ENCODE results near the gene ECI2. TPM values are rescaled to one million over a fixed set of nuclear protein-coding genes. Genes with fewer than 3 reads are reported as not detected.

The ECI2 gene
- total and polyA plus RNA-seq, 2 experiments from 2014 or later, result 63.7 to 102 TPM

DNA sequence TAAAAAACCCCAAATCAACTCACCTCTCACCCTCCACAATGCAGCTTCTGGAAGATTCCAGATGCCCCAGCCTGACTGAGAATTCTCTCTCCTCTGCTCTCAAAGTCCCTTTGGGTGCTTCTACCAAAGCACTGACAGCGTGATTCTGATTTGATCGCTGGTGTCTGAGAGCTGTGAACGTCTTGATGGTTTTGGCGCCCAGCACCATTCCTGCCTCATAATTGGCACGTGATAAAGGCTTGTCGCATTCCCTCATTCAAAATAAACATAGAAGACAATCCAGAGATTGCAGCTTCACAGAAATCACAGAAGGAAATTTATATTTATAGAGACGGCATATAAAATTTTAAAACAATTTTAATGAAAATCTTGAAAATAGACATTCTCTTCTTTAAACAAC lies 24.1 kb upstream of the ECI2 start:
- Histone ChIP-seq H3K4me3 (no peak overlapping the region), H3K27ac (ENCODE audit: low read depth) (no peak overlapping the region), H3K27me3 (ENCODE audit: insufficient read depth) (no peaks in the 10 kb centered on the region), H3K4me1 (ENCODE audit: insufficient read depth) (no peaks in the 10 kb centered on the region), H3K79me2 (replicated peaks; ENCODE audit: insufficient read depth) (no peaks in the 10 kb centered on the region), H3F3A (replicated peaks; ENCODE audit: low read depth) (no peaks in the 10 kb centered on the region), H3K4me2 (no peak overlapping the region), H2AFZ (no peak overlapping the region), H3K9me2 (ENCODE audit: insufficient read depth) (0 out of 2 replicates have a peak, but pooled peaks cover 2% of the 10 kb centered on the region), H3K36me3 (ENCODE audit: insufficient read depth) (no peaks in the 10 kb centered on the region), H4K20me1 (replicated peaks; ENCODE audit: insufficient read depth) (no peaks in the 10 kb centered on the region)
- no peak for ATAC-seq
- Mint-ChIP-seq H3K27ac (no peak overlapping the region), H3K4me1 (no peaks in the 10 kb centered on the region), H3K36me3 (ENCODE audit: low read depth) (no peaks in the 10 kb centered on the region), H3K27me3 (ENCODE audit: insufficient read depth, low read depth, poor library complexity) (peaks cover 11% of the 10 kb centered on the region), H3K4me3 (no peak overlapping the region), H3K9me3 (no peaks in the 10 kb centered on the region)
- TF ChIP-seq ZNF114 (CRISPR knock-in tag; IDR thresholded peaks at IDR 0.05) (no peak), POLR2AphosphoS5 (IDR thresholded peaks at IDR 0.05; ENCODE audit: low read depth) (no peak), JUNB (IDR thresholded peaks at IDR 0.05; ENCODE audit: unreplicated experiment) (no peak), STAT1 (IDR thresholded peaks at IDR 0.05; ENCODE audit: unreplicated experiment) (no peak), EZH2phosphoT487 (IDR thresholded peaks at IDR 0.05; ENCODE audit: unreplicated experiment) (no peak), EZH2 (IDR thresholded peaks at IDR 0.05; ENCODE audit: low read depth, unreplicated experiment) (no peak), ZNF331 (CRISPR knock-in tag; IDR thresholded peaks at IDR 0.05; ENCODE audit: low read depth) (no peak)
- TF ChIP-seq, protein P1, sequence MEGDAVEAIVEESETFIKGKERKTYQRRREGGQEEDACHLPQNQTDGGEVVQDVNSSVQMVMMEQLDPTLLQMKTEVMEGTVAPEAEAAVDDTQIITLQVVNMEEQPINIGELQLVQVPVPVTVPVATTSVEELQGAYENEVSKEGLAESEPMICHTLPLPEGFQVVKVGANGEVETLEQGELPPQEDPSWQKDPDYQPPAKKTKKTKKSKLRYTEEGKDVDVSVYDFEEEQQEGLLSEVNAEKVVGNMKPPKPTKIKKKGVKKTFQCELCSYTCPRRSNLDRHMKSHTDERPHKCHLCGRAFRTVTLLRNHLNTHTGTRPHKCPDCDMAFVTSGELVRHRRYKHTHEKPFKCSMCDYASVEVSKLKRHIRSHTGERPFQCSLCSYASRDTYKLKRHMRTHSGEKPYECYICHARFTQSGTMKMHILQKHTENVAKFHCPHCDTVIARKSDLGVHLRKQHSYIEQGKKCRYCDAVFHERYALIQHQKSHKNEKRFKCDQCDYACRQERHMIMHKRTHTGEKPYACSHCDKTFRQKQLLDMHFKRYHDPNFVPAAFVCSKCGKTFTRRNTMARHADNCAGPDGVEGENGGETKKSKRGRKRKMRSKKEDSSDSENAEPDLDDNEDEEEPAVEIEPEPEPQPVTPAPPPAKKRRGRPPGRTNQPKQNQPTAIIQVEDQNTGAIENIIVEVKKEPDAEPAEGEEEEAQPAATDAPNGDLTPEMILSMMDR (conservative IDR thresholded peaks at IDR 0.05; ENCODE audit: low read depth in 2 of 2), result no peak
- TF ChIP-seq, protein P2, sequence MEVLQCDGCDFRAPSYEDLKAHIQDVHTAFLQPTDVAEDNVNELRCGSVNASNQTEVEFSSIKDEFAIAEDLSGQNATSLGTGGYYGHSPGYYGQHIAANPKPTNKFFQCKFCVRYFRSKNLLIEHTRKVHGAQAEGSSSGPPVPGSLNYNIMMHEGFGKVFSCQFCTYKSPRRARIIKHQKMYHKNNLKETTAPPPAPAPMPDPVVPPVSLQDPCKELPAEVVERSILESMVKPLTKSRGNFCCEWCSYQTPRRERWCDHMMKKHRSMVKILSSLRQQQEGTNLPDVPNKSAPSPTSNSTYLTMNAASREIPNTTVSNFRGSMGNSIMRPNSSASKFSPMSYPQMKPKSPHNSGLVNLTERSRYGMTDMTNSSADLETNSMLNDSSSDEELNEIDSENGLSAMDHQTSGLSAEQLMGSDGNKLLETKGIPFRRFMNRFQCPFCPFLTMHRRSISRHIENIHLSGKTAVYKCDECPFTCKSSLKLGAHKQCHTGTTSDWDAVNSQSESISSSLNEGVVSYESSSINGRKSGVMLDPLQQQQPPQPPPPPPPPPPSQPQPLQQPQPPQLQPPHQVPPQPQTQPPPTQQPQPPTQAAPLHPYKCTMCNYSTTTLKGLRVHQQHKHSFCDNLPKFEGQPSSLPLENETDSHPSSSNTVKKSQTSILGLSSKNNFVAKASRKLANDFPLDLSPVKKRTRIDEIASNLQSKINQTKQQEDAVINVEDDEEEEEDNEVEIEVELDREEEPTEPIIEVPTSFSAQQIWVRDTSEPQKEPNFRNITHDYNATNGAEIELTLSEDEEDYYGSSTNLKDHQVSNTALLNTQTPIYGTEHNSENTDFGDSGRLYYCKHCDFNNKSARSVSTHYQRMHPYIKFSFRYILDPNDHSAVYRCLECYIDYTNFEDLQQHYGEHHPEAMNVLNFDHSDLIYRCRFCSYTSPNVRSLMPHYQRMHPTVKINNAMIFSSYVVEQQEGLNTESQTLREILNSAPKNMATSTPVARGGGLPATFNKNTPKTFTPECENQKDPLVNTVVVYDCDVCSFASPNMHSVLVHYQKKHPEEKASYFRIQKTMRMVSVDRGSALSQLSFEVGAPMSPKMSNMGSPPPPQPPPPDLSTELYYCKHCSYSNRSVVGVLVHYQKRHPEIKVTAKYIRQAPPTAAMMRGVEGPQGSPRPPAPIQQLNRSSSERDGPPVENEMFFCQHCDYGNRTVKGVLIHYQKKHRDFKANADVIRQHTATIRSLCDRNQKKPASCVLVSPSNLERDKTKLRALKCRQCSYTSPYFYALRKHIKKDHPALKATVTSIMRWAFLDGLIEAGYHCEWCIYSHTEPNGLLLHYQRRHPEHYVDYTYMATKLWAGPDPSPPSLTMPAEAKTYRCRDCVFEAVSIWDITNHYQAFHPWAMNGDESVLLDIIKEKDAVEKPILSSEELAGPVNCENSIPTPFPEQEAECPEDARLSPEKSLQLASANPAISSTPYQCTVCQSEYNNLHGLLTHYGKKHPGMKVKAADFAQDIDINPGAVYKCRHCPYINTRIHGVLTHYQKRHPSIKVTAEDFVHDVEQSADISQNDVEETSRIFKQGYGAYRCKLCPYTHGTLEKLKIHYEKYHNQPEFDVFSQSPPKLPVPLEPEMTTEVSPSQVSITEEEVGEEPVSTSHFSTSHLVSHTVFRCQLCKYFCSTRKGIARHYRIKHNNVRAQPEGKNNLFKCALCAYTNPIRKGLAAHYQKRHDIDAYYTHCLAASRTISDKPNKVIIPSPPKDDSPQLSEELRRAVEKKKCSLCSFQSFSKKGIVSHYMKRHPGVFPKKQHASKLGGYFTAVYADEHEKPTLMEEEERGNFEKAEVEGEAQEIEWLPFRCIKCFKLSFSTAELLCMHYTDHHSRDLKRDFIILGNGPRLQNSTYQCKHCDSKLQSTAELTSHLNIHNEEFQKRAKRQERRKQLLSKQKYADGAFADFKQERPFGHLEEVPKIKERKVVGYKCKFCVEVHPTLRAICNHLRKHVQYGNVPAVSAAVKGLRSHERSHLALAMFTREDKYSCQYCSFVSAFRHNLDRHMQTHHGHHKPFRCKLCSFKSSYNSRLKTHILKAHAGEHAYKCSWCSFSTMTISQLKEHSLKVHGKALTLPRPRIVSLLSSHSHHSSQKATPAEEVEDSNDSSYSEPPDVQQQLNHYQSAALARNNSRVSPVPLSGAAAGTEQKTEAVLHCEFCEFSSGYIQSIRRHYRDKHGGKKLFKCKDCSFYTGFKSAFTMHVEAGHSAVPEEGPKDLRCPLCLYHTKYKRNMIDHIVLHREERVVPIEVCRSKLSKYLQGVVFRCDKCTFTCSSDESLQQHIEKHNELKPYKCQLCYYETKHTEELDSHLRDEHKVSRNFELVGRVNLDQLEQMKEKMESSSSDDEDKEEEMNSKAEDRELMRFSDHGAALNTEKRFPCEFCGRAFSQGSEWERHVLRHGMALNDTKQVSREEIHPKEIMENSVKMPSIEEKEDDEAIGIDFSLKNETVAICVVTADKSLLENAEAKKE (CRISPR knock-in tag; IDR thresholded peaks at IDR 0.05), result no peak
- TF ChIP-seq, protein P3, sequence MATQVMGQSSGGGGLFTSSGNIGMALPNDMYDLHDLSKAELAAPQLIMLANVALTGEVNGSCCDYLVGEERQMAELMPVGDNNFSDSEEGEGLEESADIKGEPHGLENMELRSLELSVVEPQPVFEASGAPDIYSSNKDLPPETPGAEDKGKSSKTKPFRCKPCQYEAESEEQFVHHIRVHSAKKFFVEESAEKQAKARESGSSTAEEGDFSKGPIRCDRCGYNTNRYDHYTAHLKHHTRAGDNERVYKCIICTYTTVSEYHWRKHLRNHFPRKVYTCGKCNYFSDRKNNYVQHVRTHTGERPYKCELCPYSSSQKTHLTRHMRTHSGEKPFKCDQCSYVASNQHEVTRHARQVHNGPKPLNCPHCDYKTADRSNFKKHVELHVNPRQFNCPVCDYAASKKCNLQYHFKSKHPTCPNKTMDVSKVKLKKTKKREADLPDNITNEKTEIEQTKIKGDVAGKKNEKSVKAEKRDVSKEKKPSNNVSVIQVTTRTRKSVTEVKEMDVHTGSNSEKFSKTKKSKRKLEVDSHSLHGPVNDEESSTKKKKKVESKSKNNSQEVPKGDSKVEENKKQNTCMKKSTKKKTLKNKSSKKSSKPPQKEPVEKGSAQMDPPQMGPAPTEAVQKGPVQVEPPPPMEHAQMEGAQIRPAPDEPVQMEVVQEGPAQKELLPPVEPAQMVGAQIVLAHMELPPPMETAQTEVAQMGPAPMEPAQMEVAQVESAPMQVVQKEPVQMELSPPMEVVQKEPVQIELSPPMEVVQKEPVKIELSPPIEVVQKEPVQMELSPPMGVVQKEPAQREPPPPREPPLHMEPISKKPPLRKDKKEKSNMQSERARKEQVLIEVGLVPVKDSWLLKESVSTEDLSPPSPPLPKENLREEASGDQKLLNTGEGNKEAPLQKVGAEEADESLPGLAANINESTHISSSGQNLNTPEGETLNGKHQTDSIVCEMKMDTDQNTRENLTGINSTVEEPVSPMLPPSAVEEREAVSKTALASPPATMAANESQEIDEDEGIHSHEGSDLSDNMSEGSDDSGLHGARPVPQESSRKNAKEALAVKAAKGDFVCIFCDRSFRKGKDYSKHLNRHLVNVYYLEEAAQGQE (IDR thresholded peaks at IDR 0.05; ENCODE audit: unreplicated experiment), result no peak
- no peak for DNase-seq (ENCODE audit: low spot score)

Data from GM23338 (cell line).